Measurements from ENCODE around the gene INKA2.

DNA sequence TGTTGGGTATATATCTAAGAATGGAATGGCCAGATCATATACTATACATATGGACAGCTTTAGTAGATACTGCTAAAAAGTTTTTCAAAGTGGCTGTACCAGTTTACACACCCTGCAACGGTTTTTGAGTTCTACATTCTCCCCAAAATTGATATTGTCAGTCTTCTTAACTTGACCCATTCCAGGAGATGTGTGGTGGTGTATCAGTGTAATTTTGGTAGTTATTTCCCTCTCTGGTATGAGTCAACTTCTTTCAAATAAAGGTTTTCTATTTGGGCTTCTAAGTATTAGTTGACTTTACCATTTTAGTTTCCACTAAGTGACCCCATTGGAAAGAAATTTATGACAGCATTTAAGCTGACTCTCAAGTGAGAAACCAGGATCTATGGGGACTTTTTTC, 29.2 kb downstream of the INKA2 start:
- TF ChIP-seq, protein P1, sequence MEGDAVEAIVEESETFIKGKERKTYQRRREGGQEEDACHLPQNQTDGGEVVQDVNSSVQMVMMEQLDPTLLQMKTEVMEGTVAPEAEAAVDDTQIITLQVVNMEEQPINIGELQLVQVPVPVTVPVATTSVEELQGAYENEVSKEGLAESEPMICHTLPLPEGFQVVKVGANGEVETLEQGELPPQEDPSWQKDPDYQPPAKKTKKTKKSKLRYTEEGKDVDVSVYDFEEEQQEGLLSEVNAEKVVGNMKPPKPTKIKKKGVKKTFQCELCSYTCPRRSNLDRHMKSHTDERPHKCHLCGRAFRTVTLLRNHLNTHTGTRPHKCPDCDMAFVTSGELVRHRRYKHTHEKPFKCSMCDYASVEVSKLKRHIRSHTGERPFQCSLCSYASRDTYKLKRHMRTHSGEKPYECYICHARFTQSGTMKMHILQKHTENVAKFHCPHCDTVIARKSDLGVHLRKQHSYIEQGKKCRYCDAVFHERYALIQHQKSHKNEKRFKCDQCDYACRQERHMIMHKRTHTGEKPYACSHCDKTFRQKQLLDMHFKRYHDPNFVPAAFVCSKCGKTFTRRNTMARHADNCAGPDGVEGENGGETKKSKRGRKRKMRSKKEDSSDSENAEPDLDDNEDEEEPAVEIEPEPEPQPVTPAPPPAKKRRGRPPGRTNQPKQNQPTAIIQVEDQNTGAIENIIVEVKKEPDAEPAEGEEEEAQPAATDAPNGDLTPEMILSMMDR (IDR thresholded peaks at IDR 0.05) = no peak
- TF ChIP-seq POLR2A (IDR thresholded peaks at IDR 0.05) = no peak

All from body of pancreas (tissue), 4 donors.